ENCODE data around the gene TPRN.

GRCh38 chr9:137165250-137165836, 35.2 kb downstream of the TPRN start:
- TF ChIP-seq POLR2AphosphoS5 (IDR thresholded peaks at IDR 0.05; ENCODE audit: low read depth, low read length) (no peak), REST (IDR thresholded peaks at IDR 0.05; ENCODE audit: insufficient read depth in 1 of 2, low read depth in 2 of 2, low read length in 2 of 2) (no peak), SIN3A (IDR thresholded peaks at IDR 0.05; ENCODE audit: borderline replicate concordance, insufficient read depth, low read length) (no peak), FOXP2 (optimal IDR thresholded peaks at IDR 0.05; ENCODE audit: borderline replicate concordance, extremely low read depth, extremely low read length, insufficient read depth) (no peak), TAF1 (IDR thresholded peaks at IDR 0.05; ENCODE audit: borderline replicate concordance, insufficient read depth, low read length) (no peak)
